Vagina (tissue), 2 donors: ENCODE results near the gene BMP2K.

ENCODE experiments used
- CTCF ChIP-seq, 3 experiments: fragments of 450-650 bp in 2 of 3; fragments of 200-600 bp in 1 of 3; sonication (generic) in 1 of 3; IDR thresholded peaks; one replicate each; pipeline ENCODE4 v1.5.1; 2017 to 2019; ENCODE audit warnings: antibody characterized with exemption in 3 of 3, mild to moderate bottlenecking in 2 of 3, moderate library complexity in 2 of 3
- POLR2A ChIP-seq, 2 donors: fragments of 450-650 bp; IDR thresholded peaks; one replicate each; pipeline ENCODE4 v1.6.1; 2017; ENCODE audit warnings: antibody characterized with exemption in 2 of 2, mild to moderate bottlenecking in 2 of 2, moderate library complexity in 2 of 2
- POLR2AphosphoS5 ChIP-seq, 2 donors: sonication (generic); formaldehyde crosslinking; IDR thresholded peaks; one replicate each; pipeline ENCODE4 v1.9.0; 2017; ENCODE audit warnings: antibody characterized with exemption in 2 of 2, mild to moderate bottlenecking in 2 of 2, low read depth in 1 of 2; ENCODE audit not compliant: insufficient read depth in 1 of 2

GRCh38 chr4:78829296-78829695, 53.1 kb downstream of the BMP2K start:
- no peak for TF ChIP-seq POLR2A (IDR thresholded peaks at IDR 0.05)
- no peak for TF ChIP-seq CTCF (IDR thresholded peaks at IDR 0.05)
- TF ChIP-seq POLR2AphosphoS5 (IDR thresholded peaks at IDR 0.05; ENCODE audit: insufficient read depth in 1 of 2, low read depth in 1 of 2): no peak
